SK-N-SH treated with all-trans-retinoic acid at 6 μM for 48 hours (cell line): Measurements from ENCODE around the gene KRTAP20-4.

Experiments
- ATAC-seq: fragments of 200-7000 bp; cut with Tn5 transposase; 3 replicates; pipeline ENCODE4 v1.9.1; 2020; ENCODE audit warnings: mild to moderate bottlenecking, moderate library complexity
- ARNTL ChIP-seq: fragments of 450-650 bp; formaldehyde crosslinking; IDR thresholded peaks from 2 replicates; pipeline ENCODE4 v1.5.0; 2020; ENCODE audit warnings: low read depth, mild to moderate bottlenecking, moderate library complexity, borderline replicate concordance
- CSDC2 ChIP-seq: fragments of 250-450 bp; sonication (Bioruptor Pico); IDR thresholded peaks from 2 replicates; pipeline ENCODE4 v1.5.0; 2020; ENCODE audit warnings: mild to moderate bottlenecking, moderate library complexity
- ESRRG ChIP-seq: fragments of 250-450 bp; sonication (Bioruptor Pico); IDR thresholded peaks from 2 replicates; pipeline ENCODE4 v1.6.1; 2021; ENCODE audit warnings: mild to moderate bottlenecking
- GLIS3 ChIP-seq: fragments of 250-450 bp; sonication (Bioruptor Pico); IDR thresholded peaks from 2 replicates; pipeline ENCODE4 v1.5.0; 2020; ENCODE audit warnings: mild to moderate bottlenecking, moderate library complexity
- OSR1 ChIP-seq: fragments of 250-450 bp; sonication (Bioruptor Pico); IDR thresholded peaks from 2 replicates; pipeline ENCODE4 v1.8.0; 2022; ENCODE audit warnings: moderate library complexity, mild to moderate bottlenecking, inconsistent platforms
- PPARA ChIP-seq: fragments of 250-450 bp; sonication (Bioruptor Pico); IDR thresholded peaks from 2 replicates; pipeline ENCODE4 v1.5.0; 2020; ENCODE audit warnings: mild to moderate bottlenecking, borderline replicate concordance
- RARB ChIP-seq: fragments of 250-450 bp; sonication (Bioruptor Pico); IDR thresholded peaks from 2 replicates; pipeline ENCODE4 v1.8.0; 2021; ENCODE audit warnings: mild to moderate bottlenecking, moderate library complexity
- SNAI2 ChIP-seq: fragments of 250-450 bp; sonication (Bioruptor Pico); IDR thresholded peaks from 2 replicates; pipeline ENCODE4 v1.5.0; 2020; ENCODE audit warnings: mild to moderate bottlenecking, moderate library complexity
- TCF4 ChIP-seq: fragments of 250-450 bp; sonication (Bioruptor Pico); IDR thresholded peaks from 2 replicates; pipeline ENCODE4 v1.8.0; 2021; ENCODE audit warnings: mild to moderate bottlenecking, moderate library complexity, borderline replicate concordance
- TOX ChIP-seq: fragments of 250-450 bp; sonication (Bioruptor Pico); IDR thresholded peaks from 2 replicates; pipeline ENCODE4 v1.8.0; 2021; ENCODE audit warnings: mild to moderate bottlenecking, moderate library complexity, borderline replicate concordance
- ZC3H10 ChIP-seq: fragments of 250-450 bp; sonication (Bioruptor Pico); IDR thresholded peaks from 2 replicates; pipeline ENCODE4 v1.5.1; 2021; ENCODE audit warnings: mild to moderate bottlenecking, moderate library complexity
- ZFP3 ChIP-seq: fragments of 250-450 bp; sonication (Bioruptor Pico); IDR thresholded peaks from 2 replicates; pipeline ENCODE4 v1.5.0; 2020; ENCODE audit warnings: mild to moderate bottlenecking, moderate library complexity
- ZFP30 ChIP-seq: fragments of 450-650 bp; formaldehyde crosslinking; IDR thresholded peaks from 2 replicates; pipeline ENCODE4 v1.5.0; 2022; ENCODE audit warnings: mild to moderate bottlenecking, moderate library complexity
- ZNF565 ChIP-seq: fragments of 450-650 bp; formaldehyde crosslinking; conservative IDR thresholded peaks from 2 replicates; pipeline ENCODE4 v1.5.0; 2020; ENCODE audit warnings: low read depth, mild to moderate bottlenecking, moderate library complexity
- ZNF70 ChIP-seq: fragments of 450-650 bp; formaldehyde crosslinking; IDR thresholded peaks from 2 replicates; pipeline ENCODE4 v1.5.0; 2020; ENCODE audit warnings: mild to moderate bottlenecking, moderate library complexity
- TF ChIP-seq, protein P1 (sequence below): fragments of 250-450 bp; sonication (Bioruptor Pico); IDR thresholded peaks from 2 replicates; pipeline ENCODE4 v1.5.1; 2020; ENCODE audit warnings: low read depth, mild to moderate bottlenecking, moderate library complexity
- TF ChIP-seq, protein P2 (sequence below): fragments of 250-450 bp; sonication (Bioruptor Pico); IDR thresholded peaks from 2 replicates; pipeline ENCODE4 v1.8.0; 2021; ENCODE audit warnings: low read depth, mild to moderate bottlenecking, moderate library complexity, borderline replicate concordance
- TF ChIP-seq, protein P3 (sequence below): fragments of 250-450 bp; sonication (Bioruptor Pico); IDR thresholded peaks from 2 replicates; pipeline ENCODE4 v1.5.0; 2020; ENCODE audit warnings: mild to moderate bottlenecking, moderate library complexity
- TF ChIP-seq, protein P4 (sequence below): fragments of 250-450 bp; sonication (Bioruptor Pico); IDR thresholded peaks from 2 replicates; pipeline ENCODE4 v1.8.0; 2020; ENCODE audit warnings: mild to moderate bottlenecking, moderate library complexity, borderline replicate concordance

The KRTAP20-4 gene

DNA sequence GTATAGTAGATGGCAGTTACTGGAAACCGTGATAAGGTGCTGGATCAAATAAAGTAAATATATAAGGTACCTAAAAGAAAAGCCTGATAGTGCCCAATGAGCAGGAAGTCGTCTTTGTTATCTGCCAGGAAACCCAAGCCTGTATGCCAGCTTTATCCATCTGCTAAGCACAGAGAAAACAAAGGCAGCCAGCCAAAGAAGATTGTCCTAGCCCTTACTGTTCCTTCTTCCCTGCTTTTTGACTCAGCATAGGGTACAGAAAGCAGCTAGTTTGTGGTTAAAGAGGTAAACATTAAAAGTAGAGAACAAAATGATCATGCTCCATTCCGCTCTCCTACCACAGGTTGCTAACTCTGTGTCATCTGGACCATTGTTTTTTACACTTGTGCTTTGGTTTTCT is 40.3 kb upstream of the KRTAP20-4 start:
- ATAC-seq: no peak
- no peak for TF ChIP-seq CSDC2 (CRISPR knock-in tag)
- no peak for TF ChIP-seq ZC3H10 (CRISPR knock-in tag)
- TF ChIP-seq RARB (CRISPR knock-in tag): no peak
- TF ChIP-seq, all 23 proteins: peak for 0

DNA sequence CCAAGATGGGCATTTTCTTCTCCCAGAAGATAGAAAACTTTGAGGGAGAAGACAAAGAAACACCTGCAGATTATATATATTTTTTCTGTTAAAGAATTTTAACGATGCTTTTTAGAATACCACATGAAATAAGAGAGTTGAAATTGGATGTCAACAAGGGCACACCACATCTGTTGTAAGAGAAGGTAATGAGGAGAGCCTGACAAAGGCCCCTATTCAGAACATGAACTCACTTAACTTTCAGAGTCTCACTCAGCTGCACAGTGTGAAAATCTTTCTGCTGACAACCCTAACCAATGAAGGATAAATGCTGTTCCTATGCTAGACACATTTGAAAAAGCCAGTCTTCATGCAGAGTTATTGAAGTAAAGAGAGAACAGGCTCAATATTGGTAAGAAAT is 37.6 kb upstream of the KRTAP20-4 start:
- no peak for ATAC-seq
- TF ChIP-seq TCF4 (no peak), ZNF565 (CRISPR knock-in tag) (no peak), PPARA (no peak), ZFP30 (CRISPR knock-in tag) (no peak), RARB (CRISPR knock-in tag) (no peak), ZNF70 (no peak), ZC3H10 (CRISPR knock-in tag) (no peak), OSR1 (CRISPR knock-in tag) (no peak), GLIS3 (CRISPR knock-in tag) (no peak), ESRRG (CRISPR knock-in tag) (no peak), TOX (CRISPR knock-in tag) (no peak), CSDC2 (CRISPR knock-in tag) (no peak)
- TF ChIP-seq, protein P1, sequence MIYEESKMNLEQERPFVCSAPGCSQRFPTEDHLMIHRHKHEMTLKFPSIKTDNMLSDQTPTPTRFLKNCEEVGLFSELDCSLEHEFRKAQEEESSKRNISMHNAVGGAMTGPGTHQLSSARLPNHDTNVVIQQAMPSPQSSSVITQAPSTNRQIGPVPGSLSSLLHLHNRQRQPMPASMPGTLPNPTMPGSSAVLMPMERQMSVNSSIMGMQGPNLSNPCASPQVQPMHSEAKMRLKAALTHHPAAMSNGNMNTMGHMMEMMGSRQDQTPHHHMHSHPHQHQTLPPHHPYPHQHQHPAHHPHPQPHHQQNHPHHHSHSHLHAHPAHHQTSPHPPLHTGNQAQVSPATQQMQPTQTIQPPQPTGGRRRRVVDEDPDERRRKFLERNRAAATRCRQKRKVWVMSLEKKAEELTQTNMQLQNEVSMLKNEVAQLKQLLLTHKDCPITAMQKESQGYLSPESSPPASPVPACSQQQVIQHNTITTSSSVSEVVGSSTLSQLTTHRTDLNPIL (CRISPR knock-in tag): no peak

DNA sequence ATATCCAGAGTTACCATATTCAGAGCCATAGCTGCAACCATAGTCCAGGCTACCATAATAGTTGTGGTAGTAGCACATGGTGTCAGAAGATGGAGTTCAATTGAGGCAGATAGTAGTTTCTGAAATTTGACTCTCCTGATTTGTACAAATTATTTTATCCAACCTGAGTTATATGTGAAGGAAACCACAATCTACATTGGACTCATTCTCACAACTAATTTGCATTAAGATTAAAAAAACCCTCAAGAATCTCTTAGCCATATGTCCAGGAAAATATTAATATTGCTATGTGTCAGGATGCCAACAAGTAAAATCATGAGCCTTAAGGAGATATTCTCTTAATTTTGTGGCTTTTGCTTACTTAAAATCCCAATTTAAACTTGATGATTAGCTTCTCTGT is 30.1 kb upstream of the KRTAP20-4 start, which contains the start of gene KRTAP22-2:
TSS of gene KRTAP22-2 (minus strand) at position 101 of the 400 bp plus-strand sequence.
- TF ChIP-seq OSR1 (CRISPR knock-in tag) (no peak), TCF4 (no peak), ZC3H10 (CRISPR knock-in tag) (no peak), ZNF70 (no peak), SNAI2 (CRISPR knock-in tag) (no peak), ZNF565 (CRISPR knock-in tag) (no peak), ZFP30 (CRISPR knock-in tag) (no peak), ESRRG (CRISPR knock-in tag) (no peak), GLIS3 (CRISPR knock-in tag) (no peak), CSDC2 (CRISPR knock-in tag) (no peak), TOX (CRISPR knock-in tag) (no peak), ARNTL (CRISPR knock-in tag) (no peak), PPARA (no peak)
- TF ChIP-seq, protein P2, sequence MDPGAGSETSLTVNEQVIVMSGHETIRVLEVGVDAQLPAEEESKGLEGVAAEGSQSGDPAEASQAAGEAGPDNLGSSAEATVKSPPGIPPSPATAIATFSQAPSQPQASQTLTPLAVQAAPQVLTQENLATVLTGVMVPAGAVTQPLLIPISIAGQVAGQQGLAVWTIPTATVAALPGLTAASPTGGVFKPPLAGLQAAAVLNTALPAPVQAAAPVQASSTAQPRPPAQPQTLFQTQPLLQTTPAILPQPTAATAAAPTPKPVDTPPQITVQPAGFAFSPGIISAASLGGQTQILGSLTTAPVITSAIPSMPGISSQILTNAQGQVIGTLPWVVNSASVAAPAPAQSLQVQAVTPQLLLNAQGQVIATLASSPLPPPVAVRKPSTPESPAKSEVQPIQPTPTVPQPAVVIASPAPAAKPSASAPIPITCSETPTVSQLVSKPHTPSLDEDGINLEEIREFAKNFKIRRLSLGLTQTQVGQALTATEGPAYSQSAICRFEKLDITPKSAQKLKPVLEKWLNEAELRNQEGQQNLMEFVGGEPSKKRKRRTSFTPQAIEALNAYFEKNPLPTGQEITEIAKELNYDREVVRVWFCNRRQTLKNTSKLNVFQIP (CRISPR knock-in tag): no peak
- TF ChIP-seq, protein P3, sequence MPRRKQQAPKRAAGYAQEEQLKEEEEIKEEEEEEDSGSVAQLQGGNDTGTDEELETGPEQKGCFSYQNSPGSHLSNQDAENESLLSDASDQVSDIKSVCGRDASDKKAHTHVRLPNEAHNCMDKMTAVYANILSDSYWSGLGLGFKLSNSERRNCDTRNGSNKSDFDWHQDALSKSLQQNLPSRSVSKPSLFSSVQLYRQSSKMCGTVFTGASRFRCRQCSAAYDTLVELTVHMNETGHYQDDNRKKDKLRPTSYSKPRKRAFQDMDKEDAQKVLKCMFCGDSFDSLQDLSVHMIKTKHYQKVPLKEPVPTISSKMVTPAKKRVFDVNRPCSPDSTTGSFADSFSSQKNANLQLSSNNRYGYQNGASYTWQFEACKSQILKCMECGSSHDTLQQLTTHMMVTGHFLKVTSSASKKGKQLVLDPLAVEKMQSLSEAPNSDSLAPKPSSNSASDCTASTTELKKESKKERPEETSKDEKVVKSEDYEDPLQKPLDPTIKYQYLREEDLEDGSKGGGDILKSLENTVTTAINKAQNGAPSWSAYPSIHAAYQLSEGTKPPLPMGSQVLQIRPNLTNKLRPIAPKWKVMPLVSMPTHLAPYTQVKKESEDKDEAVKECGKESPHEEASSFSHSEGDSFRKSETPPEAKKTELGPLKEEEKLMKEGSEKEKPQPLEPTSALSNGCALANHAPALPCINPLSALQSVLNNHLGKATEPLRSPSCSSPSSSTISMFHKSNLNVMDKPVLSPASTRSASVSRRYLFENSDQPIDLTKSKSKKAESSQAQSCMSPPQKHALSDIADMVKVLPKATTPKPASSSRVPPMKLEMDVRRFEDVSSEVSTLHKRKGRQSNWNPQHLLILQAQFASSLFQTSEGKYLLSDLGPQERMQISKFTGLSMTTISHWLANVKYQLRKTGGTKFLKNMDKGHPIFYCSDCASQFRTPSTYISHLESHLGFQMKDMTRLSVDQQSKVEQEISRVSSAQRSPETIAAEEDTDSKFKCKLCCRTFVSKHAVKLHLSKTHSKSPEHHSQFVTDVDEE (CRISPR knock-in tag): no peak
- TF ChIP-seq, protein P4, sequence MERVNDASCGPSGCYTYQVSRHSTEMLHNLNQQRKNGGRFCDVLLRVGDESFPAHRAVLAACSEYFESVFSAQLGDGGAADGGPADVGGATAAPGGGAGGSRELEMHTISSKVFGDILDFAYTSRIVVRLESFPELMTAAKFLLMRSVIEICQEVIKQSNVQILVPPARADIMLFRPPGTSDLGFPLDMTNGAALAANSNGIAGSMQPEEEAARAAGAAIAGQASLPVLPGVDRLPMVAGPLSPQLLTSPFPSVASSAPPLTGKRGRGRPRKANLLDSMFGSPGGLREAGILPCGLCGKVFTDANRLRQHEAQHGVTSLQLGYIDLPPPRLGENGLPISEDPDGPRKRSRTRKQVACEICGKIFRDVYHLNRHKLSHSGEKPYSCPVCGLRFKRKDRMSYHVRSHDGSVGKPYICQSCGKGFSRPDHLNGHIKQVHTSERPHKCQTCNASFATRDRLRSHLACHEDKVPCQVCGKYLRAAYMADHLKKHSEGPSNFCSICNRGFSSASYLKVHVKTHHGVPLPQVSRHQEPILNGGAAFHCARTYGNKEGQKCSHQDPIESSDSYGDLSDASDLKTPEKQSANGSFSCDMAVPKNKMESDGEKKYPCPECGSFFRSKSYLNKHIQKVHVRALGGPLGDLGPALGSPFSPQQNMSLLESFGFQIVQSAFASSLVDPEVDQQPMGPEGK (CRISPR knock-in tag): no peak
- no peak for ATAC-seq

DNA sequence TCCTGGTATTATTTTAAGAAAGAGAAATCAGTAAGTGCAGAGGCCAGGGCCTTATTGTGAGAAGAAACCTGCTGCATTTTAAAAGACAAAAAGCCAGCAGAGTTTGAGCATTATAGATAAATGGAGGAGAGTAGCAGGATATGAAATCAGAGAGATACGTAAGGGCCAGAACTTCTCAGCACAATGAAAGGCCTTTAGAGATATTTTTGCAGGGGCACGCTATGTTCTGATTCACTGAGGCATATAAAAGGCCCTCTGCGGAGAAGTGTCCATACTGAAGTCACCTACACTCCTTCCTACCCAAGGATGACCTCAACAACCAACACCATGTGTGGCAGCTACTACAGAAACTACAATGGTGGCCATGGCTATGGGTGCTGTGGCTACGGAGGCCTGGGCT is 28.3 kb upstream of the KRTAP20-4 start, which contains the start of gene KRTAP6-3:
TSS of gene KRTAP6-3 (plus strand) at position 301 of the 400 bp plus-strand sequence. CDS start at position 307, 6 bp downstream.
- TF ChIP-seq ZFP3: no peak
- TF ChIP-seq OSR1 (CRISPR knock-in tag): no peak
- TF ChIP-seq PPARA: no peak
- TF ChIP-seq ZFP30 (CRISPR knock-in tag): no peak
- no peak for TF ChIP-seq GLIS3 (CRISPR knock-in tag)
- no peak for ATAC-seq
